Measurements from ENCODE around the gene METTL24. TPM values are rescaled to one million over a fixed set of nuclear protein-coding genes. Genes with fewer than 3 reads are reported as not detected.

Gene METTL24
- total RNA-seq, 1 experiment from 2014 or later: 0.61 TPM

DNA sequence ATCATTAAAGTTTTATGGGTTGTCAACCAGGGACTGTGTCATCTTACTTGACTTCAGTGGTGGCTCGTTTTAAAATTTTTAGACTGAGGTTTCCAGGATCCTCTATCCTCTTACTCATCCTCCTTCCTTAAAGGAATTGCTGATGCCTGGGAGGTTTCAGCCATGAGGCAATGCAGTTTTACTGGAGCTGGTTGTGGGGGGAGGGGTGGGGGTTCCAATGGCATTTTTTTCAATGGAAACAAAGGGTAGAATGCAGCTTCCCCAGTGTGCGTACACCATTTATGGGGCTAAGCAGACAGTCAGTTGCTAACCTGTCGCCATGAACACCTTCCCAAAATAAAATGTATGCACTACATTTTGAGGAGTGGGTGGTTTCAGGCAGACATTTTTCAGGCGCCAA, 88.0 kb downstream of the METTL24 start:
- H3K23ac ChIP-seq (ENCODE audit: insufficient read length, low read depth, low read length): no peak overlapping the region
- H3K27ac Mint-ChIP-seq: peak overlapping the region; percentile 90 to 94 (median 91); a peak in 6 of 7 replicates
- peak; percentile 55 for DNase-seq
- H2BK12ac ChIP-seq (ENCODE audit: insufficient read length, low read depth, low read length): no peak overlapping the region
- H3K27me3 ChIP-seq (ENCODE audit: insufficient read depth, low read length): no peaks in the 10 kb centered on the region
- H3K27me3 Mint-ChIP-seq (ENCODE audit: low read depth): no peaks in the 10 kb centered on the region
- no peaks in the 10 kb centered on the region for H3K9me3 ChIP-seq (ENCODE audit: control insufficient read depth, low read depth, low read length)
- H3K4me1 ChIP-seq (ENCODE audit: insufficient read depth, low read length): no peaks in the 10 kb centered on the region; the same call in 1 of the 2 replicates
- H3K79me2 ChIP-seq (ENCODE audit: insufficient read depth, low read length): no peaks in the 10 kb centered on the region
- no peak overlapping the region for H4K8ac ChIP-seq (replicated peaks; ENCODE audit: insufficient read length, low read depth, low read length)
- peak overlapping the region; percentile 44 for H3K27ac ChIP-seq (ENCODE audit: insufficient read length, low read depth, low read length)
- no peaks in the 10 kb centered on the region for H4K20me1 ChIP-seq (ENCODE audit: control insufficient read depth, insufficient read depth, insufficient read length)
- no peak overlapping the region for H2BK5ac ChIP-seq (ENCODE audit: insufficient read length, low read length)
- no peak overlapping the region for H2BK15ac ChIP-seq (ENCODE audit: low read depth, low read length)
- peaks cover 25 to 34% of the 10 kb centered on the region in 2 experiments for H3K4me1 Mint-ChIP-seq
- peak overlapping the region; percentile 78; the same call in 1 of the 2 replicates for H3K14ac ChIP-seq (ENCODE audit: insufficient read depth, low read length)
- H3K4me2 ChIP-seq (ENCODE audit: insufficient read depth, insufficient read length, low read length): peak overlapping the region; percentile 12
- H3K23me2 ChIP-seq (ENCODE audit: insufficient read length, low read depth, low read length, poor library complexity, severe bottlenecking): no peaks in the 10 kb centered on the region
- H3K4me3 Mint-ChIP-seq: peak overlapping the region in 1 of 2 experiments; percentile 1; a peak in 1 of 5 replicates
- no peak overlapping the region for H3K9ac ChIP-seq (ENCODE audit: extremely low read depth, insufficient read length, low read length)
- H2BK120ac ChIP-seq (ENCODE audit: low read depth, low read length, poor library complexity, severe bottlenecking): no peak overlapping the region
- WGBS (ENCODE audit: extremely low coverage, insufficient read length, low lambda C conversion rate): no CpG with 5 or more reads among the region's 4 CpGs
- TF ChIP-seq, protein P1, sequence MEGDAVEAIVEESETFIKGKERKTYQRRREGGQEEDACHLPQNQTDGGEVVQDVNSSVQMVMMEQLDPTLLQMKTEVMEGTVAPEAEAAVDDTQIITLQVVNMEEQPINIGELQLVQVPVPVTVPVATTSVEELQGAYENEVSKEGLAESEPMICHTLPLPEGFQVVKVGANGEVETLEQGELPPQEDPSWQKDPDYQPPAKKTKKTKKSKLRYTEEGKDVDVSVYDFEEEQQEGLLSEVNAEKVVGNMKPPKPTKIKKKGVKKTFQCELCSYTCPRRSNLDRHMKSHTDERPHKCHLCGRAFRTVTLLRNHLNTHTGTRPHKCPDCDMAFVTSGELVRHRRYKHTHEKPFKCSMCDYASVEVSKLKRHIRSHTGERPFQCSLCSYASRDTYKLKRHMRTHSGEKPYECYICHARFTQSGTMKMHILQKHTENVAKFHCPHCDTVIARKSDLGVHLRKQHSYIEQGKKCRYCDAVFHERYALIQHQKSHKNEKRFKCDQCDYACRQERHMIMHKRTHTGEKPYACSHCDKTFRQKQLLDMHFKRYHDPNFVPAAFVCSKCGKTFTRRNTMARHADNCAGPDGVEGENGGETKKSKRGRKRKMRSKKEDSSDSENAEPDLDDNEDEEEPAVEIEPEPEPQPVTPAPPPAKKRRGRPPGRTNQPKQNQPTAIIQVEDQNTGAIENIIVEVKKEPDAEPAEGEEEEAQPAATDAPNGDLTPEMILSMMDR (conservative IDR thresholded peaks at IDR 0.05): no peak
- no peak overlapping the region for H4K91ac ChIP-seq (ENCODE audit: insufficient read length, low read depth, low read length)
- H3K79me1 ChIP-seq (ENCODE audit: insufficient read depth, low read depth, low read length, poor library complexity, severe bottlenecking): no peaks in the 10 kb centered on the region
- H2AFZ ChIP-seq (ENCODE audit: low read length): peak overlapping the region; percentile 77
- H3K4ac ChIP-seq (ENCODE audit: low read depth, low read length): no peak overlapping the region; the same call in 1 of the 2 replicates
- H4K5ac ChIP-seq (ENCODE audit: insufficient read length, low read depth, low read length): peak overlapping the region; percentile 44
- no peak overlapping the region for H2BK20ac ChIP-seq (ENCODE audit: low read depth, low read length, poor library complexity, severe bottlenecking)
- H3K9me3 Mint-ChIP-seq: peaks cover 0 to 5% of the 10 kb centered on the region in 2 experiments; a peak in 2 of 5 replicates
- H3K56ac ChIP-seq (ENCODE audit: insufficient read length, low read depth, low read length): no peak overlapping the region
- H3T11ph ChIP-seq (ENCODE audit: low read length): peak overlapping the region; percentile 95
- H3K18ac ChIP-seq (ENCODE audit: insufficient read length, low read depth, low read length): peak overlapping the region; percentile 81
- no peak overlapping the region for H2AK5ac ChIP-seq (ENCODE audit: insufficient read length, low read length)
- H3K36me3 Mint-ChIP-seq (ENCODE audit: insufficient read depth in 1 of 3, low read depth in 3 of 3): no peaks in the 10 kb centered on the region

Data from H9 (cell line).